Liver (tissue), 3 donors: ENCODE data around the gene ZNF746.

Experiments used
- EGR1 ChIP-seq, 2 donors: IDR thresholded peaks; 2 replicates each; pipeline ENCODE4 v1.6.1; 2016 to 2018; ENCODE audit warnings: antibody characterized with exemption in 2 of 2, low read depth in 2 of 2
- HNF4G ChIP-seq: IDR thresholded peaks from 2 replicates; pipeline ENCODE4 v1.6.1; 2016; ENCODE audit warnings: antibody characterized with exemption
- RAD21 ChIP-seq, 2 donors: IDR thresholded peaks; 2 replicates each; pipeline ENCODE4 v1.6.1; 2016; ENCODE audit warnings: antibody characterized with exemption in 2 of 2, mild to moderate bottlenecking in 2 of 2
- TAF1 ChIP-seq: conservative IDR thresholded peaks from 2 replicates; pipeline ENCODE4 v1.6.1; 2016; ENCODE audit warnings: antibody characterized with exemption, mild to moderate bottlenecking
- YY1 ChIP-seq: IDR thresholded peaks from 2 replicates; pipeline ENCODE4 v1.6.1; 2016; ENCODE audit warnings: antibody characterized with exemption, mild to moderate bottlenecking
- TF ChIP-seq, protein P1 (sequence below): fragments of 150-350 bp; IDR thresholded peaks from 2 replicates; pipeline ENCODE4 v1.5.1; 2017; ENCODE audit warnings: improper control_type of control experiment, low read depth, low read length; ENCODE audit not compliant: missing input control
- TF ChIP-seq, protein P2 (sequence below): IDR thresholded peaks from 2 replicates; pipeline ENCODE4 v1.6.1; 2016; ENCODE audit warnings: antibody characterized with exemption, mild to moderate bottlenecking
- TF ChIP-seq, protein P3 (sequence below): IDR thresholded peaks from 2 replicates; pipeline ENCODE4 v1.6.1; 2016; ENCODE audit warnings: antibody characterized with exemption
- donor health status: healthy.
- donor health status: healthy.

DNA sequence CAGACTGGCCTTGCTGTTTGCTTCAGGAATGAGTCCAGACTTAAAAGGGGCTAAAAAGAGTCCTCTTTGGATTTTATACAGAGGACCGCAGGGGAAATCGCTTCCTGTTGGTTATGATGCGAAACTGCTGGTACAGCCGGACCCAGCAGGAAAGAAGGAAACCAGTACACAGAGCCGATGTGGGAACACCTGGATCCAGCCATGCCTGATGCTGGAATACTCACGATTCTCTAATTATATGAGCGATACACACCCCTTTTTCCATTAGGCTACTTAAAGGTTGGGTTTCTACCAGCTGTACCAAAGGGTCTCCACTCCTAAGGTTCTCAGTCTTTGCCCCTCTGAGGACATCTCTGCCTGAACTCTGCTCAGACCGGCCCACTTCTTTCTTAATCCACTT lies 64.5 kb downstream of the ZNF746 start:
- TF ChIP-seq, protein P1, sequence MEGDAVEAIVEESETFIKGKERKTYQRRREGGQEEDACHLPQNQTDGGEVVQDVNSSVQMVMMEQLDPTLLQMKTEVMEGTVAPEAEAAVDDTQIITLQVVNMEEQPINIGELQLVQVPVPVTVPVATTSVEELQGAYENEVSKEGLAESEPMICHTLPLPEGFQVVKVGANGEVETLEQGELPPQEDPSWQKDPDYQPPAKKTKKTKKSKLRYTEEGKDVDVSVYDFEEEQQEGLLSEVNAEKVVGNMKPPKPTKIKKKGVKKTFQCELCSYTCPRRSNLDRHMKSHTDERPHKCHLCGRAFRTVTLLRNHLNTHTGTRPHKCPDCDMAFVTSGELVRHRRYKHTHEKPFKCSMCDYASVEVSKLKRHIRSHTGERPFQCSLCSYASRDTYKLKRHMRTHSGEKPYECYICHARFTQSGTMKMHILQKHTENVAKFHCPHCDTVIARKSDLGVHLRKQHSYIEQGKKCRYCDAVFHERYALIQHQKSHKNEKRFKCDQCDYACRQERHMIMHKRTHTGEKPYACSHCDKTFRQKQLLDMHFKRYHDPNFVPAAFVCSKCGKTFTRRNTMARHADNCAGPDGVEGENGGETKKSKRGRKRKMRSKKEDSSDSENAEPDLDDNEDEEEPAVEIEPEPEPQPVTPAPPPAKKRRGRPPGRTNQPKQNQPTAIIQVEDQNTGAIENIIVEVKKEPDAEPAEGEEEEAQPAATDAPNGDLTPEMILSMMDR, result no peak
- TF ChIP-seq HNF4G, result no peak
- TF ChIP-seq, protein P2, sequence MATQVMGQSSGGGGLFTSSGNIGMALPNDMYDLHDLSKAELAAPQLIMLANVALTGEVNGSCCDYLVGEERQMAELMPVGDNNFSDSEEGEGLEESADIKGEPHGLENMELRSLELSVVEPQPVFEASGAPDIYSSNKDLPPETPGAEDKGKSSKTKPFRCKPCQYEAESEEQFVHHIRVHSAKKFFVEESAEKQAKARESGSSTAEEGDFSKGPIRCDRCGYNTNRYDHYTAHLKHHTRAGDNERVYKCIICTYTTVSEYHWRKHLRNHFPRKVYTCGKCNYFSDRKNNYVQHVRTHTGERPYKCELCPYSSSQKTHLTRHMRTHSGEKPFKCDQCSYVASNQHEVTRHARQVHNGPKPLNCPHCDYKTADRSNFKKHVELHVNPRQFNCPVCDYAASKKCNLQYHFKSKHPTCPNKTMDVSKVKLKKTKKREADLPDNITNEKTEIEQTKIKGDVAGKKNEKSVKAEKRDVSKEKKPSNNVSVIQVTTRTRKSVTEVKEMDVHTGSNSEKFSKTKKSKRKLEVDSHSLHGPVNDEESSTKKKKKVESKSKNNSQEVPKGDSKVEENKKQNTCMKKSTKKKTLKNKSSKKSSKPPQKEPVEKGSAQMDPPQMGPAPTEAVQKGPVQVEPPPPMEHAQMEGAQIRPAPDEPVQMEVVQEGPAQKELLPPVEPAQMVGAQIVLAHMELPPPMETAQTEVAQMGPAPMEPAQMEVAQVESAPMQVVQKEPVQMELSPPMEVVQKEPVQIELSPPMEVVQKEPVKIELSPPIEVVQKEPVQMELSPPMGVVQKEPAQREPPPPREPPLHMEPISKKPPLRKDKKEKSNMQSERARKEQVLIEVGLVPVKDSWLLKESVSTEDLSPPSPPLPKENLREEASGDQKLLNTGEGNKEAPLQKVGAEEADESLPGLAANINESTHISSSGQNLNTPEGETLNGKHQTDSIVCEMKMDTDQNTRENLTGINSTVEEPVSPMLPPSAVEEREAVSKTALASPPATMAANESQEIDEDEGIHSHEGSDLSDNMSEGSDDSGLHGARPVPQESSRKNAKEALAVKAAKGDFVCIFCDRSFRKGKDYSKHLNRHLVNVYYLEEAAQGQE, result no peak
- no peak for TF ChIP-seq EGR1 (IDR thresholded peaks at IDR 0.05; ENCODE audit: low read depth in 2 of 2)
- TF ChIP-seq YY1, result no peak
- no peak for TF ChIP-seq TAF1
- TF ChIP-seq RAD21 (IDR thresholded peaks at IDR 0.05), result no peak
- TF ChIP-seq, protein P3, sequence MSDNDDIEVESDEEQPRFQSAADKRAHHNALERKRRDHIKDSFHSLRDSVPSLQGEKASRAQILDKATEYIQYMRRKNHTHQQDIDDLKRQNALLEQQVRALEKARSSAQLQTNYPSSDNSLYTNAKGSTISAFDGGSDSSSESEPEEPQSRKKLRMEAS, result no peak
